HCT116 (cell line): ENCODE results near the gene ZFHX2. TPM values are rescaled to one million over a fixed set of nuclear protein-coding genes. Genes with fewer than 3 reads are reported as not detected.

ENCODE experiments used
- ATAC-seq: fragments of 200-7000 bp; cut with Tn5 transposase; 2 replicates; pipeline ENCODE4 v1.9.1; 2020; ENCODE audit warnings: mild to moderate bottlenecking, moderate library complexity
- BruUV-seq: library from RNA; stranded (reverse); fragments of 400-500 nt; replicated peaks from 2 replicates; lab custom pipeline; 2021; lab: Mats Ljungman, UMichigan
- CTCF ChIA-PET: fragments of 300-600 bp; sonication (Branson Sonifier 250); formaldehyde crosslinking; loops from one replicate; lab custom pipeline; 2021; ENCODE audit warnings: antibody characterized with exemption; lab: Charles Lee
- POLR2A ChIA-PET: fragments of 300-600, 350-600 bp; sonication (Branson Sonifier 250); formaldehyde crosslinking; loops from one replicate; lab custom pipeline; 2021; ENCODE audit warnings: antibody characterized with exemption; lab: Charles Lee
- RAD21 ChIA-PET, 2 experiments: fragments of 300-600 bp; sonication (Branson Sonifier 250); formaldehyde crosslinking; loops; one replicate each; lab custom pipeline; 2023; ENCODE audit warnings: low total read pairs in 2 of 2; ENCODE audit not compliant: uncharacterized antibody in 2 of 2, unreplicated experiment in 2 of 2, low non-redundant PET in 1 of 2; lab: Charles Lee
- DNase-seq: peaks from one replicate; pipeline ENCODE4 v3.0.0-alpha.2; 2010; ENCODE audit warnings: low read depth, low spot score
- H2AFZ ChIP-seq: fragments of 200-600 bp; shearing (Covaris generic), sonication (generic); 2 replicates; pipeline ENCODE4 v1.6.1; 2017; ENCODE audit warnings: low read depth, mixed run types, mixed read lengths, antibody characterized with exemption, low read length; ENCODE audit not compliant: poor library complexity, severe bottlenecking
- H3K27ac ChIP-seq: 2 replicates; pipeline ENCODE4 v1.5.1; 2012; ENCODE audit warnings: low read depth, low read length
- H3K27me3 ChIP-seq: fragments of 200-600 bp; sonication (generic); 2 replicates; pipeline ENCODE4 v1.6.1; 2016; ENCODE audit warnings: mixed run types, low read length, mixed read lengths; ENCODE audit not compliant: insufficient read depth
- H3K36me3 ChIP-seq, 2 experiments: fragments of 200-500 bp in 1 of 2; fragments of 200-600 bp in 1 of 2; sonication (Bioruptor generic) in 1 of 2; sonication (generic) in 1 of 2; 2 replicates each; pipeline versions ENCODE4 v1.5.1 to v1.6.1; 2014 to 2016; ENCODE audit warnings: low read length in 2 of 2, inconsistent platforms in 1 of 2, mixed read lengths in 1 of 2, mixed run types in 1 of 2; ENCODE audit not compliant: insufficient read depth in 2 of 2, control insufficient read depth in 1 of 2
- H3K4me1 ChIP-seq, 2 experiments: fragments of 200-600 bp in 1 of 2; sonication (generic) in 1 of 2; 2 replicates each; pipeline versions ENCODE4 v1.5.1 to v1.6.1; 2012 to 2017; ENCODE audit warnings: low read length in 2 of 2, inconsistent platforms in 1 of 2, mild to moderate bottlenecking in 1 of 2, mixed read lengths in 1 of 2, mixed run types in 1 of 2, moderate library complexity in 1 of 2; ENCODE audit not compliant: insufficient read depth in 2 of 2, control insufficient read depth in 1 of 2
- H3K4me2 ChIP-seq: fragments of 200-600 bp; sonication (generic); 2 replicates; pipeline ENCODE4 v1.6.1; 2017; ENCODE audit warnings: mixed run types, low read length, mixed read lengths
- H3K4me3 ChIP-seq, 2 experiments: fragments of 200-600 bp in 1 of 2; sonication (generic) in 1 of 2; replicated peaks in 1 of 2; 2 replicates each; pipeline ENCODE4 v1.5.1; 2011 to 2016; ENCODE audit warnings: low read length in 2 of 2, control low read depth in 1 of 2, low read depth in 1 of 2, mild to moderate bottlenecking in 1 of 2, mixed read lengths in 1 of 2, mixed run types in 1 of 2
- H3K79me2 ChIP-seq: fragments of 200-600 bp; sonication (generic); 2 replicates; pipeline ENCODE4 v1.6.1; 2017; ENCODE audit warnings: mild to moderate bottlenecking, mixed run types, low read length, moderate library complexity, mixed read lengths; ENCODE audit not compliant: insufficient read depth
- H3K9ac ChIP-seq: fragments of 200-600 bp; sonication (generic); 2 replicates; pipeline ENCODE4 v1.6.1; 2016; ENCODE audit warnings: low read length, mixed read lengths
- H3K9me2 ChIP-seq: fragments of 200-600 bp; sonication (generic), shearing (Covaris generic); 2 replicates; pipeline ENCODE4 v1.6.1; 2017; ENCODE audit warnings: mixed run types, mild to moderate bottlenecking, moderate library complexity; ENCODE audit not compliant: insufficient read depth
- H3K9me3 ChIP-seq, 2 experiments: fragments of 200-500 bp in 1 of 2; fragments of 200-600 bp in 1 of 2; sonication (Bioruptor generic) in 1 of 2; sonication (generic) in 1 of 2; 2 replicates each; pipeline ENCODE4 v1.6.1; 2014 to 2017; ENCODE audit warnings: low read length in 2 of 2, mixed read lengths in 2 of 2, inconsistent platforms in 1 of 2, low read depth in 1 of 2, mild to moderate bottlenecking in 1 of 2, mixed run types in 1 of 2, moderate library complexity in 1 of 2; ENCODE audit not compliant: control insufficient read depth in 1 of 2, insufficient read depth in 1 of 2
- H4K20me1 ChIP-seq: fragments of 200-600 bp; sonication (generic), shearing (Covaris generic); 2 replicates; pipeline ENCODE4 v1.6.1; 2017; ENCODE audit warnings: mixed run types, mild to moderate bottlenecking, moderate library complexity; ENCODE audit not compliant: insufficient read depth
- CBX3 ChIP-seq: IDR thresholded peaks from 2 replicates; pipeline ENCODE4 v1.6.1; 2012; ENCODE audit warnings: low read depth
- CEBPB ChIP-seq: IDR thresholded peaks from 2 replicates; pipeline ENCODE4 v1.6.1; 2012; ENCODE audit warnings: low read depth
- ELF1 ChIP-seq: IDR thresholded peaks from 2 replicates; pipeline ENCODE4 v1.6.1; 2012; ENCODE audit warnings: low read depth, borderline replicate concordance
- EZH2phosphoT487 ChIP-seq: fragments of 200-600 bp; IDR thresholded peaks from 2 replicates; pipeline ENCODE4 v1.6.1; 2018; ENCODE audit warnings: antibody characterized with exemption, borderline replicate concordance
- POLR2A ChIP-seq: IDR thresholded peaks from 2 replicates; pipeline ENCODE4 v1.7.0; 2011; ENCODE audit warnings: borderline replicate concordance; ENCODE audit not compliant: insufficient read depth, insufficient read length; ENCODE audit errors: extremely low read depth
- SP1 ChIP-seq: IDR thresholded peaks from 2 replicates; pipeline ENCODE4 v1.6.1; 2012; ENCODE audit warnings: low read depth
- ZNF274 ChIP-seq: fragments of 200-500 bp; sonication (Bioruptor generic); IDR thresholded peaks from 2 replicates; pipeline ENCODE4 v1.6.1; 2014; ENCODE audit warnings: mild to moderate bottlenecking, low read depth, low read length, inconsistent platforms
- intact Hi-C: fragments of 100-400 bp; cut with micrococcal nuclease; formaldehyde crosslinking; loops from 2 replicates; pipeline ENCODE4 v1.10.0; 2022
- total RNA-seq: library from RNA; stranded (reverse); gene quantifications from one replicate; pipeline ENCODE4 v1.2.1, GENCODE V29; 2021; ENCODE audit not compliant: unreplicated experiment

Gene ZFHX2
- total RNA-seq, 1 experiment from 2014 or later = 3.6 TPM

- no TSS peak for BruUV-seq
- Histone ChIP-seq H3K4me3 (no peak overlapping the region), H3K9ac (no peak overlapping the region), H2AFZ (no peak overlapping the region), H3K27ac (no peak overlapping the region), H3K27me3 (no peaks in the 10 kb centered on the region), H4K20me1 (no peaks in the 10 kb centered on the region), H3K4me2 (no peak overlapping the region), H3K9me3 (no peaks in the 10 kb centered on the region), H3K4me1 (no peaks in the 10 kb centered on the region), H3K36me3 (no peaks in the 10 kb centered on the region; a peak in 1 of 4 replicates), H3K79me2 (no peaks in the 10 kb centered on the region), H3K9me2 (no peaks in the 10 kb centered on the region)
- intact Hi-C loops = no loop called here
- CTCF ChIA-PET = interaction anchor here (0.6 kb wide), 1 partner anchor 9 kb away, joined by 5 read pairs; no protein-coding TSS in a partner anchor
- ATAC-seq = no peak
- POLR2A ChIA-PET = no interaction called here
- TF ChIP-seq POLR2A (no peak), SP1 (no peak), EZH2phosphoT487 (no peak), ELF1 (no peak), CEBPB (no peak)
- no peak for DNase-seq
- RAD21 ChIA-PET = no interaction called here
These were observed 18.9 kb downstream of the ZFHX2 start for GRCh38 chr14:23532658-23533057.

GRCh38 chr14:23531391-23531790 is 20.2 kb downstream of the ZFHX2 start:
- CTCF ChIA-PET = no interaction called here
- Histone ChIP-seq H3K9me2 (no peaks in the 10 kb centered on the region), H4K20me1 (no peaks in the 10 kb centered on the region), H2AFZ (no peak overlapping the region), H3K9me3 (no peaks in the 10 kb centered on the region), H3K79me2 (no peaks in the 10 kb centered on the region), H3K4me3 (no peak overlapping the region), H3K36me3 (no peaks in the 10 kb centered on the region; a peak in 1 of 4 replicates), H3K27me3 (no peaks in the 10 kb centered on the region), H3K4me2 (no peak overlapping the region), H3K27ac (no peak overlapping the region), H3K4me1 (no peaks in the 10 kb centered on the region), H3K9ac (no peak overlapping the region)
- no peak for DNase-seq
- no peak for ATAC-seq
- POLR2A ChIA-PET = no interaction called here
- no TSS peak for BruUV-seq
- intact Hi-C loops = no loop called here
- TF ChIP-seq EZH2phosphoT487 = no peak
- TF ChIP-seq CBX3 = no peak
- TF ChIP-seq ZNF274 = no peak
- RAD21 ChIA-PET = no interaction called here
